Liver (tissue), 9 donors: ENCODE measurements around the gene ANO10. TPM values are rescaled to one million over a fixed set of nuclear protein-coding genes. Genes with fewer than 3 reads are reported as not detected.
A peak's percentile ranks its signal among the peaks of the same experiment; 100 is the strongest.

ENCODE experiments used
- DNase-seq: peaks from one replicate; pipeline ENCODE4 v3.0.0-alpha.2; 2017; ENCODE audit warnings: low spot score
- H3K27ac ChIP-seq, 2 donors: one replicate each; pipeline ENCODE4 v1.7.0; 2013; ENCODE audit warnings: inconsistent platforms in 2 of 2, low read length in 2 of 2, control low read depth in 1 of 2, low read depth in 1 of 2, mild to moderate bottlenecking in 1 of 2
- H3K27me3 ChIP-seq, 4 donors: one replicate each; pipeline versions ENCODE4 v1.6.1 to v1.7.0; 2013; ENCODE audit warnings: low read length in 3 of 4, inconsistent platforms in 1 of 4, mild to moderate bottlenecking in 1 of 4, moderate library complexity in 1 of 4; ENCODE audit not compliant: control insufficient read depth in 4 of 4, insufficient read depth in 4 of 4
- H3K36me3 ChIP-seq, 4 donors: one replicate each; pipeline versions ENCODE4 v1.6.1 to v1.7.0; 2013; ENCODE audit warnings: low read length in 3 of 4, mild to moderate bottlenecking in 3 of 4, low read depth in 1 of 4, moderate library complexity in 1 of 4; ENCODE audit not compliant: control insufficient read depth in 4 of 4, insufficient read depth in 3 of 4
- H3K4me1 ChIP-seq, 4 donors: one replicate each; pipeline versions ENCODE4 v1.6.1 to v1.7.0; 2013; ENCODE audit warnings: low read length in 3 of 4, mild to moderate bottlenecking in 3 of 4, moderate library complexity in 1 of 4; ENCODE audit not compliant: control insufficient read depth in 4 of 4, insufficient read depth in 4 of 4
- H3K4me3 ChIP-seq, 3 donors: one replicate each; pipeline versions ENCODE4 v1.6.1 to v1.7.0; 2013; ENCODE audit warnings: low read length in 3 of 3, control low read depth in 1 of 3, low read depth in 1 of 3, mild to moderate bottlenecking in 1 of 3
- H3K9ac ChIP-seq, 2 donors: one replicate each; pipeline ENCODE4 v1.7.0; 2013; ENCODE audit warnings: low read length in 2 of 2, mild to moderate bottlenecking in 2 of 2, moderate library complexity in 2 of 2, control low read depth in 1 of 2, low read depth in 1 of 2
- H3K9me3 ChIP-seq, 4 donors: one replicate each; pipeline versions ENCODE4 v1.6.1 to v1.7.0; 2013; ENCODE audit warnings: low read length in 3 of 4; ENCODE audit not compliant: control insufficient read depth in 4 of 4
- ATF3 ChIP-seq: IDR thresholded peaks from 2 replicates; pipeline ENCODE4 v1.6.1; 2016; ENCODE audit warnings: antibody characterized with exemption
- FOXA1 ChIP-seq: IDR thresholded peaks from 2 replicates; pipeline ENCODE4 v1.6.1; 2016; ENCODE audit warnings: antibody characterized with exemption
- FOXA2 ChIP-seq: IDR thresholded peaks from 2 replicates; pipeline ENCODE4 v1.6.1; 2016; ENCODE audit warnings: antibody characterized with exemption
- GABPA ChIP-seq, 2 donors: IDR thresholded peaks in 1 of 2; conservative IDR thresholded peaks in 1 of 2; 2 replicates each; pipeline ENCODE4 v1.6.1; 2016; ENCODE audit warnings: antibody characterized with exemption in 2 of 2, mild to moderate bottlenecking in 1 of 2, moderate library complexity in 1 of 2
- HNF4A ChIP-seq, 2 donors: conservative IDR thresholded peaks; 2 replicates each; pipeline ENCODE4 v1.6.1; 2016; ENCODE audit warnings: antibody characterized with exemption in 2 of 2, mild to moderate bottlenecking in 2 of 2
- HNF4G ChIP-seq: IDR thresholded peaks from 2 replicates; pipeline ENCODE4 v1.6.1; 2016; ENCODE audit warnings: antibody characterized with exemption
- JUND ChIP-seq, 2 donors: IDR thresholded peaks; 2 replicates each; pipeline ENCODE4 v1.6.1; 2016; ENCODE audit warnings: antibody characterized with exemption in 2 of 2
- NR2F2 ChIP-seq: IDR thresholded peaks from 2 replicates; pipeline ENCODE4 v1.6.1; 2016; ENCODE audit warnings: antibody characterized with exemption
- RAD21 ChIP-seq, 2 donors: IDR thresholded peaks; 2 replicates each; pipeline ENCODE4 v1.6.1; 2016; ENCODE audit warnings: antibody characterized with exemption in 2 of 2, mild to moderate bottlenecking in 2 of 2
- REST ChIP-seq: IDR thresholded peaks from 2 replicates; pipeline ENCODE4 v1.6.1; 2016; ENCODE audit warnings: antibody characterized with exemption, mild to moderate bottlenecking
- RXRA ChIP-seq, 2 donors: IDR thresholded peaks; 2 replicates each; pipeline ENCODE4 v1.6.1; 2017 to 2018; ENCODE audit warnings: antibody characterized with exemption in 2 of 2, mild to moderate bottlenecking in 1 of 2
- SP1 ChIP-seq: IDR thresholded peaks from 2 replicates; pipeline ENCODE4 v1.6.1; 2018; ENCODE audit warnings: antibody characterized with exemption, mild to moderate bottlenecking
- TAF1 ChIP-seq: conservative IDR thresholded peaks from 2 replicates; pipeline ENCODE4 v1.6.1; 2016; ENCODE audit warnings: antibody characterized with exemption, mild to moderate bottlenecking
- YY1 ChIP-seq: IDR thresholded peaks from 2 replicates; pipeline ENCODE4 v1.6.1; 2016; ENCODE audit warnings: antibody characterized with exemption, mild to moderate bottlenecking
- ZBTB33 ChIP-seq: IDR thresholded peaks from 2 replicates; pipeline ENCODE4 v1.6.1; 2016; ENCODE audit warnings: antibody characterized with exemption
- WGBS: extraction: QIAGEN DNeasy Blood & Tissue Kit; methylation state at CpG from one replicate; pipeline ENCODE4 v1.1.7; 2013; 5-methylcytosine and 5-hydroxymethylcytosine counted together
- polyA plus RNA-seq, 2 donors: library from polyadenylated mRNA; stranded (reverse) in 1 of 2; unstranded in 1 of 2; fragments of 200-250 nt in 1 of 2; fragments of >200 nt in 1 of 2; fragmentation: Nextera tagmentation in 1 of 2; extraction: Ambion mirVana in 1 of 2; gene quantifications; one replicate each; pipeline versions ENCODE4 v1.2.1 to v1.2.3, GENCODE V29; 2013 to 2015
- total RNA-seq, 2 donors: library from RNA; depleted of rRNA; stranded (reverse); fragments of >200 nt; gene quantifications; one replicate each; pipeline ENCODE4 v1.2.3, GENCODE V29; 2014
- TF ChIP-seq, protein P1 (sequence below): IDR thresholded peaks from 2 replicates; pipeline ENCODE4 v1.6.1; 2016; ENCODE audit warnings: antibody characterized with exemption
- TF ChIP-seq, protein P2 (sequence below): fragments of 150-350 bp; IDR thresholded peaks from 2 replicates; pipeline ENCODE4 v1.5.1; 2017; ENCODE audit warnings: improper control_type of control experiment, low read depth, low read length; ENCODE audit not compliant: missing input control
- donor health status: healthy.
- donor health status: healthy.
- donor health status: healthy.
- donor health status: healthy.
- donor health status: healthy.

The ANO10 gene
- total and polyA plus RNA-seq, 4 donors: 5.6 to 8.7 (median 6.8) TPM

- DNase-seq: no peak
- no peaks in the 10 kb centered on the region for H3K27me3 ChIP-seq
- no peak overlapping the region for H3K4me3 ChIP-seq
- H3K36me3 ChIP-seq: no peaks in the 10 kb centered on the region
- no peak overlapping the region for H3K27ac ChIP-seq
- no peak overlapping the region for H3K9ac ChIP-seq
- H3K4me1 ChIP-seq: no peaks in the 10 kb centered on the region
- H3K9me3 ChIP-seq: no peaks in the 10 kb centered on the region
- TF ChIP-seq HNF4A (conservative IDR thresholded peaks at IDR 0.05): peak in 1 of 2 donors; percentile 34
- TF ChIP-seq ATF3: no peak
- no peak for TF ChIP-seq GABPA (IDR thresholded peaks at IDR 0.05 in 1 of 2, conservative IDR thresholded peaks at IDR 0.05 in 1 of 2)
Observed at GRCh38 chr3:43612419-43612818, 9.4 kb downstream of the ANO10 start.

GRCh38 chr3:43609406-43609805, 12.4 kb downstream of the ANO10 start:
- 97% methylated on average over 1 of the region's 1 CpG for WGBS
- H3K36me3 ChIP-seq: no peaks in the 10 kb centered on the region
- no peaks in the 10 kb centered on the region for H3K4me1 ChIP-seq
- no peak overlapping the region for H3K4me3 ChIP-seq
- H3K27me3 ChIP-seq: no peaks in the 10 kb centered on the region
- no peaks in the 10 kb centered on the region for H3K9me3 ChIP-seq
- TF ChIP-seq JUND (IDR thresholded peaks at IDR 0.05): no peak
- TF ChIP-seq ZBTB33: no peak
- TF ChIP-seq, protein P1, sequence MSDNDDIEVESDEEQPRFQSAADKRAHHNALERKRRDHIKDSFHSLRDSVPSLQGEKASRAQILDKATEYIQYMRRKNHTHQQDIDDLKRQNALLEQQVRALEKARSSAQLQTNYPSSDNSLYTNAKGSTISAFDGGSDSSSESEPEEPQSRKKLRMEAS: no peak
- no peak for TF ChIP-seq SP1
- TF ChIP-seq TAF1: no peak
- TF ChIP-seq YY1: no peak
- TF ChIP-seq ATF3: no peak
- no peak for TF ChIP-seq HNF4G
- no peak for TF ChIP-seq GABPA (IDR thresholded peaks at IDR 0.05 in 1 of 2, conservative IDR thresholded peaks at IDR 0.05 in 1 of 2)
- TF ChIP-seq FOXA1: no peak
- no peak for DNase-seq
- H3K27ac ChIP-seq: no peak overlapping the region
- no peak overlapping the region for H3K9ac ChIP-seq

DNA sequence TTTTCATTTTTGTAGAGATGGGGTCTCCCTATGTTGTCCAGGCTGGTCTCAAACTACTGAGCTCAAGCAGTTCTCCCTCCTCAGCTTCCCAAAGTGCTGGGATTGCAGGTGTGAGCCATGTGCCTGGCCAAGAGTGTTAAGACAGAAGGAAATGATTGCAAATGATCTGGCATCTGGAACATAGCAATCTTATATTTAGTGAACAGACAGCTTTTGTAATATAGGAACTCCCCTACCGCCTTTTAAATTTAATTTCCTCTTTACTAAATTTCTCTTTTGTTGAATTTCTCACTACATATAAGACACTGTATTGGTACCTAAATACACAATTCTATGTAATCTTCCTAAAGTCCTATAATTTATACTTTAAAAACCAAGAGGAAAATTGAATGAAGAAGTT, 13.1 kb downstream of the ANO10 start:
- Histone ChIP-seq H3K27ac (no peak overlapping the region), H3K36me3 (no peaks in the 10 kb centered on the region), H3K27me3 (no peaks in the 10 kb centered on the region), H3K9me3 (no peaks in the 10 kb centered on the region), H3K4me3 (no peak overlapping the region), H3K9ac (no peak overlapping the region), H3K4me1 (no peaks in the 10 kb centered on the region)
- DNase-seq: no peak
- 92% methylated on average over 1 of the region's 1 CpG for WGBS
- TF ChIP-seq YY1 (no peak), FOXA2 (no peak)

DNA sequence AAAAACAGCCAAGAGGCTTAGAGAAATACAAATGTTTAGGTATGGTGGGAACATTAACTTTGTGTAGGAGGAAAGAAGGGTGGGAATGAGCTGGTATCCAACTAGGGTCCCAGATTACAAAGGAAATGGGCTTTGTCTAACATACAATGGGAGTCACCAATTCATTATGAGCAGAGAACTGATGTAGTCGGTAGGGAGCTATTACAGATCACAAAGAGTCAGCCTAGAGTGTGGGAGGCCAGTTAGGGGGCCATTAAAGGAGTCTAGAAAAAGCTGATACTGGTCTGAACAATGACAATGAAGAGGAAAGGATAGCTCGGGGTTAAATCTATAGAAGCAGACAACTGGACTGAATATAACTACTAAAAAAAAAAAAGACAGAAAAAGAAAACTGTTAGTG, 15.5 kb downstream of the ANO10 start:
- H3K27me3 ChIP-seq: no peaks in the 10 kb centered on the region
- TF ChIP-seq HNF4G (no peak), YY1 (no peak), RXRA (IDR thresholded peaks at IDR 0.05) (no peak), RAD21 (IDR thresholded peaks at IDR 0.05) (no peak), GABPA (IDR thresholded peaks at IDR 0.05 in 1 of 2, conservative IDR thresholded peaks at IDR 0.05 in 1 of 2) (no peak), REST (no peak), JUND (IDR thresholded peaks at IDR 0.05) (no peak), NR2F2 (no peak)
- TF ChIP-seq, protein P2, sequence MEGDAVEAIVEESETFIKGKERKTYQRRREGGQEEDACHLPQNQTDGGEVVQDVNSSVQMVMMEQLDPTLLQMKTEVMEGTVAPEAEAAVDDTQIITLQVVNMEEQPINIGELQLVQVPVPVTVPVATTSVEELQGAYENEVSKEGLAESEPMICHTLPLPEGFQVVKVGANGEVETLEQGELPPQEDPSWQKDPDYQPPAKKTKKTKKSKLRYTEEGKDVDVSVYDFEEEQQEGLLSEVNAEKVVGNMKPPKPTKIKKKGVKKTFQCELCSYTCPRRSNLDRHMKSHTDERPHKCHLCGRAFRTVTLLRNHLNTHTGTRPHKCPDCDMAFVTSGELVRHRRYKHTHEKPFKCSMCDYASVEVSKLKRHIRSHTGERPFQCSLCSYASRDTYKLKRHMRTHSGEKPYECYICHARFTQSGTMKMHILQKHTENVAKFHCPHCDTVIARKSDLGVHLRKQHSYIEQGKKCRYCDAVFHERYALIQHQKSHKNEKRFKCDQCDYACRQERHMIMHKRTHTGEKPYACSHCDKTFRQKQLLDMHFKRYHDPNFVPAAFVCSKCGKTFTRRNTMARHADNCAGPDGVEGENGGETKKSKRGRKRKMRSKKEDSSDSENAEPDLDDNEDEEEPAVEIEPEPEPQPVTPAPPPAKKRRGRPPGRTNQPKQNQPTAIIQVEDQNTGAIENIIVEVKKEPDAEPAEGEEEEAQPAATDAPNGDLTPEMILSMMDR: no peak
- H3K4me3 ChIP-seq: no peak overlapping the region
- no peaks in the 10 kb centered on the region for H3K9me3 ChIP-seq
- H3K36me3 ChIP-seq: peaks cover 0 to 2% (median 0%) of the 10 kb centered on the region in 4 donors
- H3K27ac ChIP-seq: no peak overlapping the region
- no peak for DNase-seq
- no peaks in the 10 kb centered on the region for H3K4me1 ChIP-seq
- H3K9ac ChIP-seq: no peak overlapping the region
- 67% methylated on average over 2 of the region's 2 CpGs for WGBS
